MM.1S (cell line): ENCODE measurements around the gene CKAP5.

Source experiments
- EZH2 ChIP-seq: fragments of 300-600 bp; sonication (generic); optimal IDR thresholded peaks from 2 replicates; pipeline ENCODE3; 2017; ENCODE audit warnings: low read depth, mild to moderate bottlenecking, antibody characterized with exemption, low read length, mixed read lengths
- TF ChIP-seq, protein P1 (sequence below): fragments of 300-600 bp; sonication (generic); IDR thresholded peaks from 2 replicates; pipeline ENCODE4 v1.5.1; 2016; ENCODE audit warnings: antibody characterized with exemption, low read length, mixed read lengths

DNA sequence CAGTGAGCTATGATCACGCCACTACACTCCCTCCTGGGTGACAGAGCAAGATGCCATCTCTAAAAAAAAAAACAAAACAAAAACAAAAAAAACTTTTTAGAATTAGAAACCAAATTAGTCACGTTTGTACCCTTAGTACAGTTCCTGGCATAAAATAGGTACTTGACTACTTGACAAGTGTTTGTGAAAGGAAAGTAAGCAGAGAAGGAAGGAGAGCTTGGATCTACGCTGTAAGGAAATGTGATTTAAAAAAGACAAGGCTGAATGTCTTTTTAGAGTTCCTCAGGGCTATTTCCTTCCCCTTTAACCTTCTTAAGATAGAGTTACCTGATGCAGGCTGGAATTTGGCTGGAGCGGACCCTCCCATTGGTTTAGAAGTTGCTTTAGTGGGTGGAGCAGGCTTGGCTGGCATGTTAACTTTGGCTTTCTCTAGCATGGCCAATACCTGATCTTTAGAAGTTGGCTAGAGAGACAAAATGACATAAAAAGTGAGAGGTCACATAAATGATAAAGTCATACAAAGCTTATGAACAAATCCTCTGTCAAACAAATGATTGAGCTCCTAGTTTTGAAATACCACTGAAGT lies 76.4 kb downstream of the CKAP5 start:
- no peak for TF ChIP-seq EZH2
- TF ChIP-seq, protein P1, sequence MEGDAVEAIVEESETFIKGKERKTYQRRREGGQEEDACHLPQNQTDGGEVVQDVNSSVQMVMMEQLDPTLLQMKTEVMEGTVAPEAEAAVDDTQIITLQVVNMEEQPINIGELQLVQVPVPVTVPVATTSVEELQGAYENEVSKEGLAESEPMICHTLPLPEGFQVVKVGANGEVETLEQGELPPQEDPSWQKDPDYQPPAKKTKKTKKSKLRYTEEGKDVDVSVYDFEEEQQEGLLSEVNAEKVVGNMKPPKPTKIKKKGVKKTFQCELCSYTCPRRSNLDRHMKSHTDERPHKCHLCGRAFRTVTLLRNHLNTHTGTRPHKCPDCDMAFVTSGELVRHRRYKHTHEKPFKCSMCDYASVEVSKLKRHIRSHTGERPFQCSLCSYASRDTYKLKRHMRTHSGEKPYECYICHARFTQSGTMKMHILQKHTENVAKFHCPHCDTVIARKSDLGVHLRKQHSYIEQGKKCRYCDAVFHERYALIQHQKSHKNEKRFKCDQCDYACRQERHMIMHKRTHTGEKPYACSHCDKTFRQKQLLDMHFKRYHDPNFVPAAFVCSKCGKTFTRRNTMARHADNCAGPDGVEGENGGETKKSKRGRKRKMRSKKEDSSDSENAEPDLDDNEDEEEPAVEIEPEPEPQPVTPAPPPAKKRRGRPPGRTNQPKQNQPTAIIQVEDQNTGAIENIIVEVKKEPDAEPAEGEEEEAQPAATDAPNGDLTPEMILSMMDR = no peak
